Hepatocyte (in vitro differentiated cells): Measurements from ENCODE around the gene GRHL1. TPM values are rescaled to one million over a fixed set of nuclear protein-coding genes. Genes with fewer than 3 reads are reported as not detected.

Experiments
- DNase-seq: peaks from one replicate; pipeline ENCODE4 v3.0.0-alpha.2; 2016; ENCODE audit warnings: low spot score
- H2AFZ ChIP-seq: fragments of 200-600 bp; sonication (generic); 2 replicates; pipeline ENCODE4 v1.6.0; 2016; ENCODE audit warnings: antibody characterized with exemption, mild to moderate bottlenecking
- H3K27ac ChIP-seq: fragments of 200-600 bp; sonication (generic); 2 replicates; pipeline ENCODE4 v1.5.1; 2016; ENCODE audit warnings: mild to moderate bottlenecking
- H3K27me3 ChIP-seq: fragments of 200-600 bp; sonication (generic); 2 replicates; pipeline ENCODE4 v1.6.1; 2016
- H3K36me3 ChIP-seq: fragments of 200-600 bp; sonication (generic); replicated peaks from 2 replicates; pipeline ENCODE4 v1.5.1; 2016; ENCODE audit warnings: low read depth; ENCODE audit not compliant: insufficient read depth
- H3K4me1 ChIP-seq: fragments of 200-600 bp; sonication (generic); 2 replicates; pipeline ENCODE4 v1.5.1; 2016; ENCODE audit warnings: mild to moderate bottlenecking, moderate library complexity; ENCODE audit not compliant: insufficient read depth
- H3K4me2 ChIP-seq: fragments of 200-600 bp; sonication (generic); 2 replicates; pipeline ENCODE4 v1.6.0; 2016
- H3K4me3 ChIP-seq: fragments of 200-600 bp; sonication (generic); 2 replicates; pipeline ENCODE4 v1.5.1; 2016; ENCODE audit warnings: mild to moderate bottlenecking
- H3K79me2 ChIP-seq: fragments of 200-600 bp; sonication (generic); 2 replicates; pipeline ENCODE4 v1.6.0; 2017; ENCODE audit warnings: mild to moderate bottlenecking
- H3K9me2 ChIP-seq: fragments of 200-600 bp; sonication (generic); replicated peaks from 2 replicates; pipeline ENCODE4 v1.6.0; 2017; ENCODE audit warnings: mild to moderate bottlenecking; ENCODE audit not compliant: insufficient read depth
- H3K9me3 ChIP-seq: fragments of 200-600 bp; sonication (generic); 2 replicates; pipeline ENCODE4 v1.5.1; 2016; ENCODE audit warnings: low read depth, mild to moderate bottlenecking
- H4K20me1 ChIP-seq: fragments of 200-600 bp; sonication (generic); 2 replicates; pipeline ENCODE4 v1.6.0; 2016; ENCODE audit warnings: mild to moderate bottlenecking; ENCODE audit not compliant: insufficient read depth, poor library complexity, severe bottlenecking
- EZH2 ChIP-seq: fragments of 200-600 bp; sonication (generic); IDR thresholded peaks from 2 replicates; pipeline ENCODE4 v1.6.1; 2016; ENCODE audit warnings: antibody characterized with exemption, mild to moderate bottlenecking, borderline replicate concordance
- EZH2phosphoT487 ChIP-seq: fragments of 200-600 bp; sonication (generic); IDR thresholded peaks from one replicate; pipeline ENCODE4 v1.6.1; 2018; ENCODE audit warnings: antibody characterized with exemption, mild to moderate bottlenecking, low read depth, moderate library complexity; ENCODE audit not compliant: unreplicated experiment, severe bottlenecking
- WGBS: methylation state at CpG from one replicate; pipeline ENCODE4 v1.1.6; 2016; ENCODE audit warnings: low lambda C conversion rate; ENCODE audit errors: missing lambda C conversion rate; 5-methylcytosine and 5-hydroxymethylcytosine counted together
- polyA plus RNA-seq: library from polyadenylated mRNA; unstranded; fragments of >200 nt; fragmentation: Nextera tagmentation; extraction: Ambion mirVana; gene quantifications from 2 replicates; pipeline ENCODE4 v1.2.1, GENCODE V29; 2016
- total RNA-seq: library from RNA; depleted of rRNA; stranded (reverse); fragments of >200 nt; gene quantifications from 2 replicates; pipeline ENCODE4 v1.2.3, GENCODE V29; 2014
- TF ChIP-seq, protein P1 (sequence below): fragments of 200-600 bp; sonication (generic); IDR thresholded peaks from 2 replicates; pipeline ENCODE4 v1.5.1; 2016; ENCODE audit warnings: antibody characterized with exemption, mild to moderate bottlenecking; ENCODE audit not compliant: poor library complexity

The GRHL1 gene
- total and polyA plus RNA-seq, 2 experiments from 2014 or later = 4.0 to 10.9 TPM

DNA sequence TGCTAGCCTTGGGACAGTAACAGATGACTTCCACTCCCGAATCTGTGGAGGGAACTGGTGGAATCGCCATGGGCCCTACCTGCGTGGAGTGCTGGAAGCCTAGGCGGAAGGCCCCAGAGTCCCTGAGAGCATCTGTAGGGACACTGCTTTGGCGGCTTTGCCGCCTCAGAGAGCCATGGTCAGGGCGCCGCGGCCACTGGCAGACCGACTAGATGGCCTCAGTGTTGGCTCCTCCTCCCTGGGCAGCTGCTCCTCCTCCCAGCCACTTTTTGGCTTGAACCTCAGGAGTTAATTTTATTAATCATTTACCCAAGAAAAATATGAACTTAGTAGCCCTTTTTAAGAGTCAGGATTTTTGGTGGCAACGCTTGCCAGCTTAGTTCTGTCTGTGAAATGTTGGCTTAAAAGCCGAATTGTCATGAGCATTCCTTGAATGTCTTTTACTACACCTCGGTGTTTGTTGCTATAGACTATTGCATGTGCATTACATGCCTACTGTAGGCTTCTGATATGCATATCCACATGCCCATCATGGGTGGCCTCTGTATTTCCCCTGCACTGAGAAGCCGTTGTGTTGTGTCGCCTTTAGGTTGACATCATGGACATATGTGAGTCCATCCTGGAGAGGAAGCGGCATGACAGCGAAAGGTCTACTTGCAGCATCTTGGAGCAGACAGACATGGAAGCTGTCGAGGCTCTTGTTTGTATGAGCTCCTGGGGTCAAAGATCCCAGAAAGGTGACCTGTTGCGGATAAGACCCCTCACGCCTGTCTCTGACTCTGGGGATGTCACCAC lies 94.3 kb downstream of the GRHL1 start:
- Histone ChIP-seq H2AFZ (no peak overlapping the region), H3K27me3 (no peaks in the 10 kb centered on the region), H3K79me2 (peaks cover 10% of the 10 kb centered on the region), H3K36me3 (no peaks in the 10 kb centered on the region), H3K4me3 (no peak overlapping the region), H4K20me1 (peaks cover 4% of the 10 kb centered on the region), H3K9me2 (no peaks in the 10 kb centered on the region), H3K27ac (no peak overlapping the region), H3K9me3 (no peaks in the 10 kb centered on the region), H3K4me1 (peaks cover 14% of the 10 kb centered on the region), H3K4me2 (no peak overlapping the region)
- DNase-seq = no peak
- WGBS = 92% methylated on average over 20 of the region's 20 CpGs
- TF ChIP-seq, protein P1, sequence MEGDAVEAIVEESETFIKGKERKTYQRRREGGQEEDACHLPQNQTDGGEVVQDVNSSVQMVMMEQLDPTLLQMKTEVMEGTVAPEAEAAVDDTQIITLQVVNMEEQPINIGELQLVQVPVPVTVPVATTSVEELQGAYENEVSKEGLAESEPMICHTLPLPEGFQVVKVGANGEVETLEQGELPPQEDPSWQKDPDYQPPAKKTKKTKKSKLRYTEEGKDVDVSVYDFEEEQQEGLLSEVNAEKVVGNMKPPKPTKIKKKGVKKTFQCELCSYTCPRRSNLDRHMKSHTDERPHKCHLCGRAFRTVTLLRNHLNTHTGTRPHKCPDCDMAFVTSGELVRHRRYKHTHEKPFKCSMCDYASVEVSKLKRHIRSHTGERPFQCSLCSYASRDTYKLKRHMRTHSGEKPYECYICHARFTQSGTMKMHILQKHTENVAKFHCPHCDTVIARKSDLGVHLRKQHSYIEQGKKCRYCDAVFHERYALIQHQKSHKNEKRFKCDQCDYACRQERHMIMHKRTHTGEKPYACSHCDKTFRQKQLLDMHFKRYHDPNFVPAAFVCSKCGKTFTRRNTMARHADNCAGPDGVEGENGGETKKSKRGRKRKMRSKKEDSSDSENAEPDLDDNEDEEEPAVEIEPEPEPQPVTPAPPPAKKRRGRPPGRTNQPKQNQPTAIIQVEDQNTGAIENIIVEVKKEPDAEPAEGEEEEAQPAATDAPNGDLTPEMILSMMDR = no peak
- TF ChIP-seq EZH2 (no peak), EZH2phosphoT487 (no peak)

DNA sequence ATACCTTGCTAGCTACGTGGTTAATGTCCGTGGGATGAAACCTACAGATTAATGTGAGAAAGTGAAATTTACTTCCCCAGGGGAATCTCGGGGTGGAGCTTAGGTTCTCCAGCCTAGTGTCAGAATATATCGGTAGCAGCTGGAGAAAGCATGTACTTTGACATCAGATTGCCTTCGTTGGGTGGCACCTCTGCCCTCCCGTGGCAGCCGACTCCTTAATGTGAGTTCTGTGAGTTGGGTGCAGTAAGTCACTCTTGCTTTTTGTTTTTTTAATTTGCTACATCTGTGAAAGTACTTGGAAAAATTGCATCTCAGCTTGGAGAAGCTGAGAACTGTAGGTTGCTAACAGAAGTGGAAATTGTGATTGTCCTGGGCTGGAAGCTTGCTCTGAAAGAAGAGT lies 95.4 kb downstream of the GRHL1 start:
- no peak overlapping the region for H3K27ac ChIP-seq
- H3K9me2 ChIP-seq = no peaks in the 10 kb centered on the region
- DNase-seq = no peak
- H3K4me3 ChIP-seq = no peak overlapping the region
- H2AFZ ChIP-seq = no peak overlapping the region
- H3K4me2 ChIP-seq = no peak overlapping the region
- no peaks in the 10 kb centered on the region for H3K27me3 ChIP-seq
- H4K20me1 ChIP-seq = peaks cover 4% of the 10 kb centered on the region
- no peaks in the 10 kb centered on the region for H3K36me3 ChIP-seq
- H3K4me1 ChIP-seq = peaks cover 13% of the 10 kb centered on the region
- H3K9me3 ChIP-seq = no peaks in the 10 kb centered on the region
- peaks cover 10% of the 10 kb centered on the region for H3K79me2 ChIP-seq
- TF ChIP-seq EZH2phosphoT487 = no peak
- TF ChIP-seq, protein P1 = no peak
- no peak for TF ChIP-seq EZH2
- WGBS = 80% methylated on average over 7 of the region's 7 CpGs

DNA sequence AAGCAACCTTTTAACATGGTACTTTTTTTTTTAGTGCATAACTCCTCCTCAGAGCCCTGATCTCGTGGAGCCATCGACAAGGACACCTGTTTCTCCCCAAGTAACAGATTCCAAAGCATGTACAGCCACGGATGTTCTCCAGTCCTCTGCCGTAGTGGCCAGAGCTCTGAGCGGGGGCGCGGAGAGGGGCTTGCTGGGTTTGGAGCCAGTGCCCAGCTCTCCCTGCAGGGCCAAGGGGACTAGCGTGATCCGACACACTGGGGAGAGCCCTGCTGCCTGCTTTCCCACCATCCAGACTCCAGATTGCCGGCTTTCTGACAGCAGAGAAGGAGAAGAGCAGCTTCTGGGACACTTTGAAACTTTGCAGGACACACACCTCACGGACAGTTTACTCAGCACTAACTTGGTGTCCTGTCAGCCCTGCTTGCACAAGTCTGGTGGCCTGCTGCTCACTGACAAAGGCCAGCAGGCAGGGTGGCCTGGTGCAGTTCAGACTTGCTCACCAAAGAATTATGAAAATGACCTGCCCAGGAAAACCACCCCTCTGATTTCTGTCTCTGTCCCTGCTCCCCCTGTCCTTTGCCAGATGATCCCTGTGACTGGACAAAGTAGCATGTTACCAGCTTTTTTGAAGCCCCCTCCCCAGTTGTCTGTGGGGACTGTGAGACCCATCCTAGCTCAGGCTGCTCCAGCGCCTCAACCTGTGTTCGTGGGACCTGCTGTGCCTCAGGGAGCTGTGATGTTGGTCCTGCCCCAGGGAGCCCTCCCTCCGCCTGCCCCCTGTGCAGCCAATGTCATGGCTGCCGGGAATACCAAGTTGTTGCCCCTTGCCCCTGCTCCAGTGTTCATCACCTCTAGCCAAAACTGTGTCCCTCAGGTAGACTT lies 96.4 kb downstream of the GRHL1 start:
- H3K4me3 ChIP-seq = no peak overlapping the region
- no peak for DNase-seq
- H4K20me1 ChIP-seq = peaks cover 4% of the 10 kb centered on the region
- H3K9me3 ChIP-seq = no peaks in the 10 kb centered on the region
- H3K4me2 ChIP-seq = no peak overlapping the region
- TF ChIP-seq, protein P1 = no peak
- TF ChIP-seq EZH2 (no peak), EZH2phosphoT487 (no peak)
- no peaks in the 10 kb centered on the region for H3K27me3 ChIP-seq
- H3K36me3 ChIP-seq = no peaks in the 10 kb centered on the region
- H2AFZ ChIP-seq = no peak overlapping the region
- peaks cover 6% of the 10 kb centered on the region for H3K4me1 ChIP-seq
- no peak overlapping the region for H3K27ac ChIP-seq
- peaks cover 10% of the 10 kb centered on the region for H3K79me2 ChIP-seq
- H3K9me2 ChIP-seq = no peaks in the 10 kb centered on the region
- 87% methylated on average over 15 of the region's 15 CpGs for WGBS
